Stomach (tissue), 9 donors: ENCODE data around the gene CRISPLD2. TPM values are rescaled to one million over a fixed set of nuclear protein-coding genes. Genes with fewer than 3 reads are reported as not detected.
A peak's percentile ranks its signal among the peaks of the same experiment; 100 is the strongest.

Experiments used
- DNase-seq, 2 donors: peaks; one replicate each; pipeline versions ENCODE4 v3.0.0 to v3.0.0-alpha.2; 2013 to 2019
- H3K27ac ChIP-seq, 5 donors: fragments of 200-600 bp in 4 of 5; sonication (generic) in 4 of 5; one replicate each; pipeline ENCODE4 v1.5.1; 2013 to 2019; ENCODE audit warnings: mild to moderate bottlenecking in 1 of 5, moderate library complexity in 1 of 5
- H3K27me3 ChIP-seq, 3 donors: fragments of 200-600 bp; sonication (generic); one replicate each; pipeline ENCODE4 v1.5.1; 2017 to 2019; ENCODE audit warnings: mixed run types in 1 of 3
- H3K36me3 ChIP-seq, 4 donors: fragments of 200-600 bp; sonication (generic); 1 replicate in 3 of 4; 2 replicates in 1 of 4; pipeline ENCODE4 v1.5.1; 2016 to 2019
- H3K4me1 ChIP-seq, 4 donors: fragments of 200-600 bp; sonication (generic); one replicate each; pipeline ENCODE4 v1.5.1; 2016 to 2019
- H3K4me3 ChIP-seq, 4 donors: fragments of 200-600 bp; sonication (generic) in 3 of 4; one replicate each; pipeline ENCODE4 v1.5.1; 2016 to 2019; ENCODE audit warnings: mild to moderate bottlenecking in 1 of 4
- H3K9me3 ChIP-seq, 4 donors: fragments of 200-600 bp; sonication (generic); one replicate each; pipeline ENCODE4 v1.5.1; 2016 to 2019
- EP300 ChIP-seq: sonication (generic); formaldehyde crosslinking; IDR thresholded peaks from one replicate; pipeline ENCODE4 v1.6.1; 2017; ENCODE audit warnings: antibody characterized with exemption
- POLR2A ChIP-seq, 4 donors: fragments of 450-650 bp; IDR thresholded peaks; one replicate each; pipeline ENCODE4 v1.6.1; 2016; ENCODE audit warnings: antibody characterized with exemption in 4 of 4, control low read depth in 2 of 4, mild to moderate bottlenecking in 1 of 4, moderate library complexity in 1 of 4
- POLR2AphosphoS5 ChIP-seq, 3 donors: sonication (generic); formaldehyde crosslinking; IDR thresholded peaks; one replicate each; pipeline ENCODE4 v1.6.1; 2016; ENCODE audit warnings: antibody characterized with exemption in 3 of 3
- WGBS, 5 donors: extraction: QIAGEN DNeasy Blood & Tissue Kit in 3 of 5; methylation state at CpG; one replicate each; pipeline versions ENCODE4 v1.1.5 to v1.1.7; 2013 to 2018; 5-methylcytosine and 5-hydroxymethylcytosine counted together
- intact Hi-C: fragments of 100-400 bp; cut with DNase I; formaldehyde crosslinking; loops from one replicate; pipeline ENCODE4 v1.15.1; 2023; ENCODE audit warnings: low total_unique reads
- polyA plus RNA-seq, 3 donors: library from polyadenylated mRNA; stranded (reverse); fragments of 200-250 nt; gene quantifications; one replicate each; pipeline ENCODE4 v1.2.3, GENCODE V29; 2013
- total RNA-seq, 5 donors: library from RNA; depleted of rRNA; stranded (reverse); fragments of >200 nt; gene quantifications; one replicate each; pipeline versions ENCODE4 v1.1.0 to v1.2.3, GENCODE V29; 2014 to 2016
- TF ChIP-seq, protein P1 (sequence below), 7 experiments: fragments of 450-650 bp in 4 of 7; fragments of 200-600 bp in 3 of 7; sonication (generic) in 3 of 7; IDR thresholded peaks; one replicate each; pipeline ENCODE4 v1.5.1; 2016 to 2019; ENCODE audit warnings: antibody characterized with exemption in 7 of 7, control low read depth in 2 of 7, mild to moderate bottlenecking in 1 of 7
- donor health status: healthy with polysubstance abuse.
- donor health status: Bipolar disorder and iron deficiency.
- donor health status: healthy.

CRISPLD2 gene
- total and polyA plus RNA-seq, 8 donors, result 18.3 to 242 (median 95.8) TPM

DNA sequence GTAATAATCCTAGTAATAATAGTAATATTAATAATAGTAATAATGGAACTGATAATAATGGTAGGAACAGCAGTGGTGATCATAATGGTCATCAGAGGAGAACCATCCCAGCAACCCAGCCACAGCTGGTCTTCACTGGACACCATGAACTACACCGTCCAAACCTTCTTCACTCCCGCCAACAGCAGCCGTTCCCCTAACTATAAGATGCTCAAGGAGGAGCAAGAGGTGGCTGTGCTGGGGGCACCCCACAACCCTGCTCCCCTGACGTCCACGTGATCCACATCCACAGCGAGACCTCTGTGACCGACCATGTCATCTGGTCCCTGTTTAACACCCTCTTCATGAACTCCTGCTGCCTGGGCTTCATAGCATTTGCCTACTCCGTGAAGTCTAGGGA is 100.5 kb downstream of the CRISPLD2 start:
- Histone ChIP-seq H3K4me3 (no peak overlapping the region), H3K4me1 (peaks cover 6 to 37% (median 23%) of the 10 kb centered on the region in 4 donors), H3K9me3 (no peaks in the 10 kb centered on the region), H3K36me3 (no peaks in the 10 kb centered on the region), H3K27me3 (peaks cover 0 to 18% (median 0%) of the 10 kb centered on the region in 3 donors), H3K27ac (peak overlapping the region in 1 of 5 donors; percentile 62)
- 90 to 97% (median 95%) methylated on average over 8 of the region's 8 CpGs for WGBS, 5 donors
- TF ChIP-seq, protein P1, sequence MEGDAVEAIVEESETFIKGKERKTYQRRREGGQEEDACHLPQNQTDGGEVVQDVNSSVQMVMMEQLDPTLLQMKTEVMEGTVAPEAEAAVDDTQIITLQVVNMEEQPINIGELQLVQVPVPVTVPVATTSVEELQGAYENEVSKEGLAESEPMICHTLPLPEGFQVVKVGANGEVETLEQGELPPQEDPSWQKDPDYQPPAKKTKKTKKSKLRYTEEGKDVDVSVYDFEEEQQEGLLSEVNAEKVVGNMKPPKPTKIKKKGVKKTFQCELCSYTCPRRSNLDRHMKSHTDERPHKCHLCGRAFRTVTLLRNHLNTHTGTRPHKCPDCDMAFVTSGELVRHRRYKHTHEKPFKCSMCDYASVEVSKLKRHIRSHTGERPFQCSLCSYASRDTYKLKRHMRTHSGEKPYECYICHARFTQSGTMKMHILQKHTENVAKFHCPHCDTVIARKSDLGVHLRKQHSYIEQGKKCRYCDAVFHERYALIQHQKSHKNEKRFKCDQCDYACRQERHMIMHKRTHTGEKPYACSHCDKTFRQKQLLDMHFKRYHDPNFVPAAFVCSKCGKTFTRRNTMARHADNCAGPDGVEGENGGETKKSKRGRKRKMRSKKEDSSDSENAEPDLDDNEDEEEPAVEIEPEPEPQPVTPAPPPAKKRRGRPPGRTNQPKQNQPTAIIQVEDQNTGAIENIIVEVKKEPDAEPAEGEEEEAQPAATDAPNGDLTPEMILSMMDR (IDR thresholded peaks at IDR 0.05), result no peak
- TF ChIP-seq POLR2AphosphoS5 (IDR thresholded peaks at IDR 0.05) (no peak), POLR2A (IDR thresholded peaks at IDR 0.05) (no peak), EP300 (no peak)
- intact Hi-C loops, result no loop called here
- no peak for DNase-seq

DNA sequence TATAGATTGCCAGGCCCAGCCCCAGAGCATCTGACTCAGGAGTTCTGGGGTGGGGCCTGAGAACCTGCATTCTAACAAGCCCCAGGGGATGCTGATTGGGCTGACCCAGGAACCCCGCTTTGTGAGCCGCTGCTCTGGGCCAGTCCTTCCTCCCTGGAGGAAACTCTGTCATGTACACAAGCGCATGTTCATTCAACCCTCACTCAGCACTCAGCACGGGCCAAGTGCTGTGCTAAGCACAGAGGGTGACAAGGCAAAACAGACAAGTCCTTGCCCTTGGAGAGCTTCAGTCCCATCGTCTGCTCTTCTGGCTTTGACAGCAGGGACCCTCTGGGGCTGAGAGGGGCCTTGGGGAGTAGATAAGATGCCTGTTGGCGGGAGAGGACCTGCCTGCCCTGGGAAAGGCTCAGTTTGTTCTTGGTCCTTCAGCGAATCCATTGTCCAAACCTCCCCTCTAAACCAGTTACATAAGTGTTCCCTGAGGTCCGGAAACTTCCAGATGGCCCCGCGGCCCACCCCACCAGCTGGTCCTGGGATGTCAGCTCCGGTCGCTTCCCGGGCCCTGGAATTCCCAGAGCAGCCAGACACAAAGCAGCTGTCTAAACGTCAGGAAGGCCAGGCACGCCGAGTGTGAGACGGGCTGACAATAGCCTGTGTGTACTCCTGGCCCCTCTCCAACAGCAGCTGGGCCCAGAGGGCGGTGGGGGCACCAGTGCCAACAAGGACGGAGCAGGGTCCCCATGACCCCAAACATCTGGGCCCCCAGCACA is 102.8 kb downstream of the CRISPLD2 start:
- Histone ChIP-seq H3K9me3 (no peaks in the 10 kb centered on the region), H3K4me1 (peaks cover 6 to 43% (median 25%) of the 10 kb centered on the region in 4 donors), H3K36me3 (no peaks in the 10 kb centered on the region), H3K27ac (peak overlapping the region; percentile 52 to 83 (median 75)), H3K27me3 (peaks cover 0 to 12% (median 0%) of the 10 kb centered on the region in 3 donors), H3K4me3 (no peak overlapping the region)
- intact Hi-C loops, result no loop called here
- peak; percentile 45 to 85 for DNase-seq
- TF ChIP-seq, protein P1 (IDR thresholded peaks at IDR 0.05), result no peak
- TF ChIP-seq POLR2AphosphoS5 (IDR thresholded peaks at IDR 0.05) (peak; percentile 28 to 64 (median 49)), EP300 (no peak), POLR2A (IDR thresholded peaks at IDR 0.05) (no peak)
- 21 to 43% (median 37%) methylated on average over 14 to 19 of the region's 19 CpGs for whole genome bisulfite sequencing, 5 donors

DNA sequence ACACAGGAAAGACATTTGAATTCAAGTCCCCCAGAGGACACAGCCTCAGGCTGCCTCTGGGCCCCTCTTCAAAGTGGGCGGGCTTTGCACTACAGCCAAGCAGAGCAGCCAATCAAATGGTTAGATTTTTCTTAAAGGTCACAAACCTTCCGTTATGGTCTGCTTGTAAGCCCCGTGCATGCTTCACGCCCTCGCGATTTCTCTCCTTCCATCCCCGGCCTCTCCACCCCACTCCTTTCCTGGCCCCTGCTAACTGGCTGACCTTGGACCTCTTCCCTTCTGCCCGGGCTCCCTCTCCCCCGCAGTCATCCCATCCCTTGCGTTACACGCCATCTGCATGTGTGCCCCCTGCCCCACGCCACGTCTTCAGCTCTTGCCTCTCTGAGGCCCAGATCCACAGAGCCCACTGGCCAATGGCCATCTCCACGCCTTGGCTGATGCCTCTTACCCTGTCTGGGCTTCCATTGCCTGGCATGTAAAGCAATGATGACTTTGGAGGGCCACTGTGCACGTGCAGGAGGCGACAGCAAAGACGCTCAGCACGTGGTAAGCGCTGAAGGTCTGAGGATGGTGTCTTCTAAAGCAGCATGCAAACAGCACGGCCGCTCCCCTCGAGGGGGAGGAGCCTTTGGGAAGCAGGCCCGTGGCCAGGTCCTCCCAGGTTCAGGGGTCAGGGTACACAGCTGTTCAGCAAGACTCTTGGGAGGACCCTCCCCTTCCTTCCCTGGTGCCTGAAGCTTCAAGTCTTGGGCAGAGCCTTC is 104.7 kb downstream of the CRISPLD2 start:
- Histone ChIP-seq H3K9me3 (no peaks in the 10 kb centered on the region), H3K27me3 (no peaks in the 10 kb centered on the region), H3K27ac (peak overlapping the region; percentile 10 to 79 (median 23)), H3K4me3 (no peak overlapping the region), H3K4me1 (peaks cover 26 to 61% (median 41%) of the 10 kb centered on the region in 4 donors), H3K36me3 (no peaks in the 10 kb centered on the region)
- TF ChIP-seq POLR2A (IDR thresholded peaks at IDR 0.05) (no peak), EP300 (no peak), POLR2AphosphoS5 (IDR thresholded peaks at IDR 0.05) (no peak)
- TF ChIP-seq, protein P1 (IDR thresholded peaks at IDR 0.05), result no peak
- peak in 1 of 2 donors; percentile 71 for DNase-seq
- intact Hi-C loops, result no loop called here
- WGBS, 5 donors, result 58 to 76% (median 62%) methylated on average over 22 to 23 of the region's 23 CpGs

DNA sequence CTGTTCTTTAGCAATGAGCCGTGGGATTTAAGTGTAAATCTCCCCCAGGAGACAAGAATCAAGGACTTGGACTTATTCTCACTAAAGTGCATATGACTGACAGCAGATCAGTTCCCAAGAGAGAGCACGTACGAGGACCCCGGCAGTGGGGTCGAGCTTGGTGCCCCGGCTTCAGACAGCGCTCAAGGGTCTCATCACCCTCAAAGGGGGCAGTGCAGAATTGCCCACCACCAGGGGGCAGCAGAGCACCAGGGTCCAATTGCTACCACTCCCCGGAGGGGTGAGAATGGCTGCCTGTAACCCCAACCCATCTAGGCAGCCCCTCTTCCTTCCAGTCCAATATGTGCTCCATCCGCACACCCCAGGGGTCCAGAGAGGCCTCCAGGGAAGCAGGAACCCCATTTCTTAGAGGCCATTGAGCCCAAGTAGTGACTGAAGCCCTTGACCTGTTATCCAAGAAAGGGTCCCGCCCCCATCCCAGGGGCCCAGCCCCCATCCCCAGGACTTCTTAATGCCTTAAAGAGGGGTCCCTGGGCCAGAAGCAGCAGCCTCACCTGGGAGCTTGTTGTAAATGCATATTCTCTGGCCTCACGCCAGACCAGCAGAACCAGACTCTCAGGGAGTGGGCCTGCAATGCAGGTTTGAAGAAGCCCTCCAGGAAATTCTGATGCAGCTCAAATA is 105.4 kb downstream of the CRISPLD2 start:
- 64 to 75% (median 70%) methylated on average over 11 of the region's 11 CpGs for WGBS, 5 donors
- TF ChIP-seq POLR2AphosphoS5 (IDR thresholded peaks at IDR 0.05), result no peak
- TF ChIP-seq, protein P1 (IDR thresholded peaks at IDR 0.05), result peak in 5 of 7 experiments; percentile 64 to 87 (median 83)
- peaks cover 27 to 61% (median 45%) of the 10 kb centered on the region in 4 donors for H3K4me1 ChIP-seq
- H3K36me3 ChIP-seq, result no peaks in the 10 kb centered on the region
- no peaks in the 10 kb centered on the region for H3K27me3 ChIP-seq
- intact Hi-C loops, result no loop called here
- H3K27ac ChIP-seq, result peak overlapping the region in 1 of 5 donors; percentile 79
- no peaks in the 10 kb centered on the region for H3K9me3 ChIP-seq
- H3K4me3 ChIP-seq, result no peak overlapping the region
- DNase-seq, result peak; percentile 52 to 72
